ENCODE measurements around the gene LMNA.

DNA sequence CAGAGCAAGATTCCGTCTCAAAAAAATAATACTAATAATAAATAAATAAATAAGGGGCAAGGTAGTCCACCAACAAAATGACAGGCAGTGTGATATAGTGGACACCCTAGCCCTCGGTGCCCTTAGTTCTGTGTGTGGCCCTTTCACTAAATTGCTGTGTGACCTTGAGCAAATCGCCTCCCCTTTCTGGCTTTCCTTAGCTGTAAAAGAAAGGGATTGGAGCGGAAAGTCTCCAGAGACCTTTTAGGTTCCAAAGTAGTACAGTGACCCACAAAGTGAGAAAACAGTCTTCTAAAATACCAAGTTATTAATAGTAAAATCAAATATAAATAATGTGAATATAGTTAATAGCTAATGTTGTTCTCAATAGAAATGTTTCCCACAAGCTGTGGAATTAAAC lies 7.6 kb downstream of the LMNA start:
- no peak for TF ChIP-seq POLR2A (IDR thresholded peaks at IDR 0.05)
- TF ChIP-seq, protein P1, sequence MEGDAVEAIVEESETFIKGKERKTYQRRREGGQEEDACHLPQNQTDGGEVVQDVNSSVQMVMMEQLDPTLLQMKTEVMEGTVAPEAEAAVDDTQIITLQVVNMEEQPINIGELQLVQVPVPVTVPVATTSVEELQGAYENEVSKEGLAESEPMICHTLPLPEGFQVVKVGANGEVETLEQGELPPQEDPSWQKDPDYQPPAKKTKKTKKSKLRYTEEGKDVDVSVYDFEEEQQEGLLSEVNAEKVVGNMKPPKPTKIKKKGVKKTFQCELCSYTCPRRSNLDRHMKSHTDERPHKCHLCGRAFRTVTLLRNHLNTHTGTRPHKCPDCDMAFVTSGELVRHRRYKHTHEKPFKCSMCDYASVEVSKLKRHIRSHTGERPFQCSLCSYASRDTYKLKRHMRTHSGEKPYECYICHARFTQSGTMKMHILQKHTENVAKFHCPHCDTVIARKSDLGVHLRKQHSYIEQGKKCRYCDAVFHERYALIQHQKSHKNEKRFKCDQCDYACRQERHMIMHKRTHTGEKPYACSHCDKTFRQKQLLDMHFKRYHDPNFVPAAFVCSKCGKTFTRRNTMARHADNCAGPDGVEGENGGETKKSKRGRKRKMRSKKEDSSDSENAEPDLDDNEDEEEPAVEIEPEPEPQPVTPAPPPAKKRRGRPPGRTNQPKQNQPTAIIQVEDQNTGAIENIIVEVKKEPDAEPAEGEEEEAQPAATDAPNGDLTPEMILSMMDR (IDR thresholded peaks at IDR 0.05) = no peak
